CD4-positive, alpha-beta T cell treated with Interleukin-17A for 4 hours (primary cell): ENCODE measurements around the gene SSTR4.
"Not testable (repeated sequence)": the region's sequence is repeated elsewhere in the genome, so short reads cannot be mapped to it uniquely, and the experiment has no call there.

ENCODE experiments used
- DNase-seq: peaks from one replicate; pipeline ENCODE4 v3.0.0-alpha.2; 2020; ENCODE audit warnings: mixed read lengths

SSTR4 gene

GRCh38 chr20:23019403-23019802 lies 15.7 kb upstream of the SSTR4 start:
- DNase-seq = no peak

- no peak for DNase-seq
Observed at GRCh38 chr20:23020230-23021018, 14.7 kb upstream of the SSTR4 start.

GRCh38 chr20:23021541-23021940 lies 13.6 kb upstream of the SSTR4 start:
- no peak for DNase-seq

- DNase-seq = no peak
Observed at GRCh38 chr20:23021951-23022350, 13.2 kb upstream of the SSTR4 start.

GRCh38 chr20:23022849-23023248 lies 12.3 kb upstream of the SSTR4 start:
- DNase-seq = no peak

GRCh38 chr20:23023621-23024177 lies 11.4 kb upstream of the SSTR4 start:
- no peak for DNase-seq

- no peak for DNase-seq
Observed at GRCh38 chr20:23024701-23025100, 10.4 kb upstream of the SSTR4 start.

GRCh38 chr20:23025503-23025902 lies 9.6 kb upstream of the SSTR4 start:
- not testable (repeated sequence) for DNase-seq

GRCh38 chr20:23027721-23028120 lies 7.4 kb upstream of the SSTR4 start:
- DNase-seq = no peak

GRCh38 chr20:23028392-23028791 lies 6.7 kb upstream of the SSTR4 start:
- no peak for DNase-seq

- no peak for DNase-seq
Observed at GRCh38 chr20:23029324-23029723, 5.8 kb upstream of the SSTR4 start.

- DNase-seq = no peak
Observed at GRCh38 chr20:23031346-23031745, 3.8 kb upstream of the SSTR4 start.

GRCh38 chr20:23032056-23032749 lies 2.9 kb upstream of the SSTR4 start:
- DNase-seq = no peak

GRCh38 chr20:23032750-23033078 lies 2.4 kb upstream of the SSTR4 start:
- no peak for DNase-seq

GRCh38 chr20:23033918-23034317 lies 1.2 kb upstream of the SSTR4 start:
- no peak for DNase-seq

GRCh38 chr20:23035731-23036130 lies 619 bp downstream of the SSTR4 start:
- DNase-seq = no peak

- no peak for DNase-seq
Observed at GRCh38 chr20:23036371-23036770, 1.3 kb downstream of the SSTR4 start.

- no peak for DNase-seq
Observed at GRCh38 chr20:23037017-23037481, 1.9 kb downstream of the SSTR4 start.

GRCh38 chr20:23039136-23039875 lies 4.2 kb downstream of the SSTR4 start:
- DNase-seq = no peak

GRCh38 chr20:23039885-23040508 lies 4.9 kb downstream of the SSTR4 start:
- DNase-seq = no peak

GRCh38 chr20:23042270-23042669 lies 7.2 kb downstream of the SSTR4 start:
- DNase-seq = no peak

- no peak for DNase-seq
Observed at GRCh38 chr20:23043376-23043775, 8.3 kb downstream of the SSTR4 start.

GRCh38 chr20:23046431-23046830 lies 11.3 kb downstream of the SSTR4 start:
- no peak for DNase-seq
